HG03342 (cell line): ENCODE results near the gene CEMIP.
"Not testable (repeated sequence)": the region's sequence is repeated elsewhere in the genome, so short reads cannot be mapped to it uniquely, and the experiment has no call there.

ENCODE experiments used
- ATAC-seq: cut with Tn5 transposase; IDR thresholded peaks from one replicate; pipeline ENCODE4 v1.9.1; 2021; ENCODE audit warnings: mild to moderate bottlenecking, moderate library complexity; ENCODE audit not compliant: unreplicated experiment

CEMIP gene

DNA sequence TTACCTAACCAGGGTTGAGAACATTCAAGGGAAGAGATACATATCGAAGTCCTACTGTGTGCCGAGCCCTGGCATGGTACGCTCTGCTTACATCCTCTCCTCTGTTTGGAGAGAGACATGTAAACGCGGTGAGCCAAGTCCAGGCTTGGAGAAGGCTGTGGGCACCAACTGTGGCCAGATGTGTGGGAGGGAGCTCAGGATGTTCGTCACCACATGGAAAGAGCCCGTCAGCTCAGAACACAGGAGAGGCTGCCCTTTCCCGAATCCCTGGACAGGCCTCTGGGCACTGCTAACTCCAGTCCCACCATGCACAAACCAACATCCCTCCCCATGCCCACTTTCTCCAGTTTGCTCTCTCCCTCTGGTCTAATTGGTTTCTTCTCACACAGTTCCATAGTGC is 167.4 kb downstream of the CEMIP start:
- no peak for ATAC-seq

DNA sequence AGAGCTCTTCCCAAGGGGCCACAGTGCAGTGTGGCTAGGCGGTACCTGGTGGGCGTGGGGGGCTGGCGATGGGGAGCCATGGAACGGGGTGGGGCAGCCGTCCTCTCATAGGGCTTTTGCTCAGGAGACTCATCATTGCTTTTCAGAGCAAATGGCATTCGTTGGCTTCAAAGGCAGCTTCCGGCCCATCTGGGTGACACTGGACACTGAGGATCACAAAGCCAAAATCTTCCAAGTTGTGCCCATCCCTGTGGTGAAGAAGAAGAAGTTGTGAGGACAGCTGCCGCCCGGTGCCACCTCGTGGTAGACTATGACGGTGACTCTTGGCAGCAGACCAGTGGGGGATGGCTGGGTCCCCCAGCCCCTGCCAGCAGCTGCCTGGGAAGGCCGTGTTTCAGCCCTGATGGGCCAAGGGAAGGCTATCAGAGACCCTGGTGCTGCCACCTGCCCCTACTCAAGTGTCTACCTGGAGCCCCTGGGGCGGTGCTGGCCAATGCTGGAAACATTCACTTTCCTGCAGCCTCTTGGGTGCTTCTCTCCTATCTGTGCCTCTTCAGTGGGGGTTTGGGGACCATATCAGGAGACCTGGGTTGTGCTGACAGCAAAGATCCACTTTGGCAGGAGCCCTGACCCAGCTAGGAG is 169.6 kb downstream of the CEMIP start:
- ATAC-seq: no peak

DNA sequence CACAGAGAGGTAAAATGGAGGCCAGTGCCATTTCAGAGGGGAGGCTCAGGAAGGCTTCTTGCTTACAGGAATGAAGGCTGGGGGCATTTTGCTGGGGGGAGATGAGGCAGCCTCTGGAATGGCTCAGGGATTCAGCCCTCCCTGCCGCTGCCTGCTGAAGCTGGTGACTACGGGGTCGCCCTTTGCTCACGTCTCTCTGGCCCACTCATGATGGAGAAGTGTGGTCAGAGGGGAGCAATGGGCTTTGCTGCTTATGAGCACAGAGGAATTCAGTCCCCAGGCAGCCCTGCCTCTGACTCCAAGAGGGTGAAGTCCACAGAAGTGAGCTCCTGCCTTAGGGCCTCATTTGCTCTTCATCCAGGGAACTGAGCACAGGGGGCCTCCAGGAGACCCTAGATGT is 170.6 kb downstream of the CEMIP start:
- ATAC-seq: no peak

DNA sequence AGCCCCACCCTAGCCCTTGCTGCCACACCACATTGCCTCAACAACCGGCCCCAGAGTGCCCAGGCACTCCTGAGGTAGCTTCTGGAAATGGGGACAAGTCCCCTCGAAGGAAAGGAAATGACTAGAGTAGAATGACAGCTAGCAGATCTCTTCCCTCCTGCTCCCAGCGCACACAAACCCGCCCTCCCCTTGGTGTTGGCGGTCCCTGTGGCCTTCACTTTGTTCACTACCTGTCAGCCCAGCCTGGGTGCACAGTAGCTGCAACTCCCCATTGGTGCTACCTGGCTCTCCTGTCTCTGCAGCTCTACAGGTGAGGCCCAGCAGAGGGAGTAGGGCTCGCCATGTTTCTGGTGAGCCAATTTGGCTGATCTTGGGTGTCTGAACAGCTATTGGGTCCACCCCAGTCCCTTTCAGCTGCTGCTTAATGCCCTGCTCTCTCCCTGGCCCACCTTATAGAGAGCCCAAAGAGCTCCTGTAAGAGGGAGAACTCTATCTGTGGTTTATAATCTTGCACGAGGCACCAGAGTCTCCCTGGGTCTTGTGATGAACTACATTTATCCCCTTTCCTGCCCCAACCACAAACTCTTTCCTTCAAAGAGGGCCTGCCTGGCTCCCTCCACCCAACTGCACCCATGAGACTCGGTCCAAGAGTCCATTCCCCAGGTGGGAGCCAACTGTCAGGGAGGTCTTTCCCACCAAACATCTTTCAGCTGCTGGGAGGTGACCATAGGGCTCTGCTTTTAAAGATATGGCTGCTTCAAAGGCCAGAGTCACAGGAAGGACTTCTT is 171.3 kb downstream of the CEMIP start:
- ATAC-seq: no peak

GRCh38 chr15:80951941-80952340 is 172.8 kb downstream of the CEMIP start:
- ATAC-seq: no peak

- no peak for ATAC-seq
Measured at GRCh38 chr15:80953001-80953952, 174.1 kb downstream of the CEMIP start.

- ATAC-seq: no peak
Measured at GRCh38 chr15:80953953-80954778, 175.0 kb downstream of the CEMIP start.

- ATAC-seq: not testable (repeated sequence)
Measured at GRCh38 chr15:80955571-80956452, 176.6 kb downstream of the CEMIP start.

DNA sequence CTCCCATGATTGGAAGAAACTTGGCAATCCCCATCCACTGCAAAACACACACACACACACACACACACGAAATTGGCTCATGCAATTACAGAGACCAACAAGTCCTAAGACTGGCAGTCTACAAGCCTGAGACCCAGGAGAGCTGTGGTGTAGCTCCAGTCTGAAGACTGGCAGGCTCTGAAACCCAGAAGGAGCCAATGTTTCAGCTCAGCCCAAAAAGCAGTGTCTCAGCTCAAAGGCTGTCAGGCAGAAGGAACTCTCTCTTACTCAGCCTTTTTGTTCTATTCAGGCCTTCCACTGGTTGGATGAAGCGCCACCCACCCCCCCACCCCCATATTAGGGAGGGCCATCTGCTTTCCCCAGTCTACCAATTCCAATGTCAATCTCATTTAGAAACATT is 178.4 kb downstream of the CEMIP start:
- no peak for ATAC-seq

GRCh38 chr15:80957976-80958375 is 178.8 kb downstream of the CEMIP start:
- no peak for ATAC-seq

GRCh38 chr15:80958818-80959495 is 179.8 kb downstream of the CEMIP start:
- ATAC-seq: no peak

GRCh38 chr15:80965454-80965853 is 186.3 kb downstream of the CEMIP start:
- not testable (repeated sequence) for ATAC-seq

DNA sequence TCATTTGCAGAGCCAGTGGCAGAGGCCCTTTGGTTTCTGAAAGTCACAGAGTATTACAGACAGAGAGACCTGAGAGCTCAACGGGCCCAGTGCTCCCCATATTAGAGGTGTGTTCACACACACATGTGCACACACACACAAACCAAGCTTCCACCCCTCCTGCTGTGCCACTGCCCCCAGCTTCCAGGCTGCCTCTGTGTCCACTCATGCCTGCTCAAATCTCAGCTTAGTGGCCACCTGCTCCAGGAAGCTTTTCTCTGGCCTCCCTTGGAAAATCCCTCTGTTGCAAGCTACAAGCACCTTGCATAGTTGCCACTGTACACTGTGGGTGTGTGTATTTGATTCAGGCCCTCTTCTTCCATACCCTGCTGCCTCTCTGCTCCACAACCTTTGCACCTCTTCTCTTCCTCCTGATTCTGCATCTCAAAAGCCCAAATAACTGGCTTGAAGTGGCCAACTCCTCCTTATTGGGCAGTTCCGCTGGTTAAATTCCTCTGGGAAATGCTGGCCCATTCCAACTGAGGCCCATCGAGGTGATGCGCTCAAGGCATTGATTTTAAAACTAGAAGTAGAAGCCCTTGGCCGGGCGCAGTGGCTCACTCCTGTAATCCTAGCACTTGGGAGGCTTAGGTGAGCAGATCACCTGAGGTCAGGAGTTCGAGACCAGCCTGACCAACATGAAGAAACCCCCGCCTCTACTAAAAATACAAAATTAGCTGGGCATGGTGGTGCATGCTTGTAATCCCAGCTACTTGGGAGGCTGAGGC is 187.4 kb downstream of the CEMIP start:
- no peak for ATAC-seq

DNA sequence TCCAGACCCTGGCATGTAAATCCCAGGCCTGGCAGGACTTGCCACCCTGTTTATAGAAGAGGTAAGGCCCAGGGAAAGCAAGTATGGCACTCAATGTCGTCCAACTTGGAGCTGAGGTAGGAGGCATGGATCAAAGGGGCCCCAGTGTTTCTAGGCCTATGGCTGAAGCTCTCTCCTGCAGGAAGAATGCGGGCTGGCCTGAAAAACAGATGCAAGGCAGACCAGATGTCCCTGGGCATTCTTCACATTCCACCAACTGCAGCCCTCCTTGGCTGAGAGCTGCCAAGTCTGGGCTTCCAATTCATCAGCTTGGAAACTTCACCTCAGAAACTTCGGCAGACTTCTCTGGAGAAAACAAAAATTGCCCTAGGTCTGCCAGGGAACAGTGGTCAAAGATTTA is 188.3 kb downstream of the CEMIP start:
- no peak for ATAC-seq

DNA sequence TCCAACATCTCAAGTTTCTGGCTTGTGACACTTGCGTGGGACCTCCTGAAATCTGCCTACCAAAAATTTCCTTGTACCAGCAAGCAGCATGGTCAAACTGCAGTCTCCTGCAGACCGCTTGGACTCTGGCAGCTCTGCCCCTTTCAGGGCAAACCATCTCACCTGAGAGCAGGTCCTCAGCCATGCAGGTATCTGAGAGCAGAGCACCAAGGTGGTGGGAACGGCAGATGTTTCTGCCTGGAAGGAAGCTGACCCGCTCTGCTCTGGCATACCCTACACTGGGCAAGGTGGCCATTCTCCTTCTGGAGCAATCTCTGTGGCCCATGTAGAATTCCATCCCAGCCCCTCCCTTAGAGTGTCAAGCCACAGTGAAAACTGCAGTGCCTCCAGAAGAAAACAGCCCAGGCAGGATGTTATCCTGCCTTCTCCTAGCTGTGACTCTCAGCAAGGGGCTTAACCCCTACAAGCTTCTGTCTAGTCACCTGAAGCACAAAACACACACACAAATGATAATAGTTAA is 188.9 kb downstream of the CEMIP start:
- no peak for ATAC-seq

DNA sequence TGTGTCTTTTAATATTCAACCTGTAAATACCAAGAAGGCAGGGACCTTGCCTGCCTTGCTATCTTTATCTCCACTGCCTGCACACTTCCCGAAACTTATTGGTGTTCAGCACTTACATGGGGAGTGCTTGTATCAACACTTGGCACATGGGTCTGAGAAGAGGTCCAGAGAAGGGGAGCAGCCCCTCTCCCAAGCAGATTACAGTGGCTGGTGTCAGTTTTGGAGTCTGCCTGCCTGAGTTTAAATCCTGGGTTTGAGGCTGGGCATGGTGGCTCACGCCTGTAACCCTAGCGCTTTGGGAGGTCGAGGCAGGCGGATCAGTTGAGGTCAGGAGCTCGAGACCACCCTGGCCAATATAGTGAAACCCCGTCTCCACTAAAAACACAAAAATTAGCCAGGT is 190.1 kb downstream of the CEMIP start:
- no peak for ATAC-seq

- peak; percentile 63 for ATAC-seq
Measured at GRCh38 chr15:80970018-80970657, 191.0 kb downstream of the CEMIP start.

DNA sequence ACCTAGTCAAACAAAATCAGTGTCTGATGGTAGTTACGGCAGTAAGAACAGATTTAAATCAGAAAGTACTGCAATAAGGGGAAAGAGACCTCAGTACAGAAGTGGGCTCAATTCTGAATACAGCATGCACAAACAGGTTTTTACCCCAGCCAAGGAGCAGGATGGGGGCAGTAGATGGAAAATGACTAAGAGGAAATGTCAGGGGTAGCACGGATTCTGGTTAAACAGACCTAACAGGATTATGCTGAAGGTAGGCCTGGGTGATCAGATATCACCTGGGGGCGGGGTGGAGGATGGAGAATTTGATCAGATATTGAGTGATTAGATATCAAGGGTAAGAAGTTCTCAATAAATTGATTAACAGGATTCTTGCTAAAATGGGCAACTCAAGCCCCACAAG is 191.5 kb downstream of the CEMIP start:
- no peak for ATAC-seq
